Measurements from ENCODE around the gene ICAM2.
"Not testable (repeated sequence)": the region's sequence is repeated elsewhere in the genome, so short reads cannot be mapped to it uniquely, and the experiment has no call there.

GRCh38 chr17:64007089-64007837 lies 13.2 kb downstream of the ICAM2 start:
- not testable (repeated sequence) for TF ChIP-seq CTCF, POLR2A (IDR thresholded peaks at IDR 0.05)

Measured in ovary (tissue), 3 donors.